ENCODE measurements around the gene C17orf67. TPM values are rescaled to one million over a fixed set of nuclear protein-coding genes. Genes with fewer than 3 reads are reported as not detected.

Gene C17orf67
- total RNA-seq, 1 experiment from 2014 or later: 1.0 TPM

GRCh38 chr17:56861899-56862298 lies 28.2 kb upstream of the C17orf67 start:
- Histone ChIP-seq H2BK20ac (ENCODE audit: low read depth, low read length, poor library complexity, severe bottlenecking) (no peak overlapping the region), H3K14ac (ENCODE audit: insufficient read depth, low read length) (no peak overlapping the region), H3K23me2 (ENCODE audit: insufficient read length, low read depth, low read length, poor library complexity, severe bottlenecking) (no peaks in the 10 kb centered on the region), H4K20me1 (ENCODE audit: control insufficient read depth, insufficient read depth, insufficient read length) (no peaks in the 10 kb centered on the region), H3K4ac (ENCODE audit: low read depth, low read length) (no peak overlapping the region), H3K27ac (ENCODE audit: insufficient read length, low read depth, low read length) (no peak overlapping the region), H3K27me3 (ENCODE audit: insufficient read depth, low read length) (no peaks in the 10 kb centered on the region), H2BK5ac (ENCODE audit: insufficient read length, low read length) (no peak overlapping the region), H2AK5ac (ENCODE audit: insufficient read length, low read length) (no peak overlapping the region), H2AFZ (ENCODE audit: low read length) (no peak overlapping the region), H3K9ac (ENCODE audit: extremely low read depth, insufficient read length, low read length) (no peak overlapping the region), H3K23ac (ENCODE audit: insufficient read length, low read depth, low read length) (no peak overlapping the region), H3K18ac (ENCODE audit: insufficient read length, low read depth, low read length) (no peak overlapping the region), H4K91ac (ENCODE audit: insufficient read length, low read depth, low read length) (no peak overlapping the region), H4K8ac (replicated peaks; ENCODE audit: insufficient read length, low read depth, low read length) (no peak overlapping the region), H4K5ac (ENCODE audit: insufficient read length, low read depth, low read length) (no peak overlapping the region), H3T11ph (ENCODE audit: low read length) (no peak overlapping the region), H3K79me2 (ENCODE audit: insufficient read depth, low read length) (no peaks in the 10 kb centered on the region), H2BK120ac (ENCODE audit: low read depth, low read length, poor library complexity, severe bottlenecking) (no peak overlapping the region), H3K79me1 (ENCODE audit: insufficient read depth, low read depth, low read length, poor library complexity, severe bottlenecking) (no peaks in the 10 kb centered on the region), H3K4me2 (ENCODE audit: insufficient read depth, insufficient read length, low read length) (no peak overlapping the region), H3K56ac (ENCODE audit: insufficient read length, low read depth, low read length) (no peak overlapping the region), H3K9me3 (ENCODE audit: control insufficient read depth, low read depth, low read length) (no peaks in the 10 kb centered on the region), H2BK12ac (ENCODE audit: insufficient read length, low read depth, low read length) (no peak overlapping the region), H2BK15ac (ENCODE audit: low read depth, low read length) (no peak overlapping the region), H3K4me1 (ENCODE audit: insufficient read depth, low read length) (no peaks in the 10 kb centered on the region; the same call in 1 of the 2 replicates)
- peaks cover 5 to 7% (median 7%) of the 10 kb centered on the region in 3 experiments; a peak in 5 of 7 replicates for H3K36me3 Mint-ChIP-seq (ENCODE audit: insufficient read depth in 1 of 3, low read depth in 3 of 3)
- TF ChIP-seq CTCF (conservative IDR thresholded peaks at IDR 0.05): no peak
- no peak overlapping the region for H3K27ac Mint-ChIP-seq
- no peak for DNase-seq
- no peak overlapping the region for H3K4me3 Mint-ChIP-seq
- no peaks in the 10 kb centered on the region for H3K27me3 Mint-ChIP-seq (ENCODE audit: low read depth)
- WGBS (ENCODE audit: extremely low coverage, insufficient read length, low lambda C conversion rate): no CpG with 5 or more reads among the region's 3 CpGs
- peaks cover 6 to 9% of the 10 kb centered on the region in 2 experiments for H3K4me1 Mint-ChIP-seq
- no peaks in the 10 kb centered on the region for H3K9me3 Mint-ChIP-seq

Data from H9 (cell line).